BJ (cell line): ENCODE measurements around the gene UBE2I. TPM values are rescaled to one million over a fixed set of nuclear protein-coding genes. Genes with fewer than 3 reads are reported as not detected.

ENCODE experiments used
- CTCF ChIA-PET: fragments of 350-600 bp; formaldehyde crosslinking; extraction: SDS; loops from one replicate; lab custom pipeline; 2021; ENCODE audit warnings: antibody characterized with exemption, inconsistent platforms; lab: Yijun Ruan, JAX
- POLR2A ChIA-PET: fragments of 300-600 bp; sonication (Branson Sonifier 250); formaldehyde crosslinking; extraction: SDS; loops from one replicate; lab custom pipeline; 2021; ENCODE audit warnings: antibody characterized with exemption; lab: Charles Lee
- DNase-seq: peaks from one replicate; pipeline ENCODE4 v3.0.0-alpha.2; 2011; ENCODE audit warnings: low read depth
- H3K27me3 ChIP-seq: 2 replicates; pipeline ENCODE4 v1.6.0; 2011; ENCODE audit warnings: low read length; ENCODE audit not compliant: control insufficient read depth, insufficient read depth
- H3K36me3 ChIP-seq: 2 replicates; pipeline ENCODE4 v1.5.1; 2011; ENCODE audit warnings: low read length; ENCODE audit not compliant: control insufficient read depth, insufficient read depth
- H3K4me3 ChIP-seq: 2 replicates; pipeline ENCODE4 v1.5.1; 2011; ENCODE audit warnings: low read depth, mild to moderate bottlenecking, control low read depth, low read length
- CTCF ChIP-seq: IDR thresholded peaks from 2 replicates; pipeline ENCODE4 v1.5.1; 2011; ENCODE audit warnings: low read depth, mild to moderate bottlenecking, control low read depth, inconsistent platforms, low read length, moderate library complexity; ENCODE audit not compliant: insufficient read depth
- polyA plus RNA-seq: library from polyadenylated mRNA; depleted of rRNA; stranded (reverse); fragments of >200 nt; gene quantifications from 2 replicates; pipeline ENCODE4 v1.2.3, GENCODE V29; 2011

UBE2I gene
- polyA plus RNA-seq, 1 experiment: 81.2 TPM

- Histone ChIP-seq H3K4me3 (no peak overlapping the region), H3K36me3 (peaks cover 57% of the 10 kb centered on the region), H3K27me3 (no peaks in the 10 kb centered on the region)
- DNase-seq: no peak
- TF ChIP-seq CTCF: no peak
- POLR2A ChIA-PET: no interaction called here
- CTCF ChIA-PET: no interaction called here
Observed at GRCh38 chr16:1319041-1319440, 9.6 kb downstream of the UBE2I start.

GRCh38 chr16:1320097-1320496 lies 10.7 kb downstream of the UBE2I start:
- Histone ChIP-seq H3K27me3 (no peaks in the 10 kb centered on the region), H3K36me3 (peaks cover 55% of the 10 kb centered on the region), H3K4me3 (no peak overlapping the region)
- POLR2A ChIA-PET: no interaction called here
- TF ChIP-seq CTCF: no peak
- no peak for DNase-seq
- CTCF ChIA-PET: no interaction called here

- POLR2A ChIA-PET: no interaction called here
- no peak overlapping the region for H3K4me3 ChIP-seq
- no peak for DNase-seq
- TF ChIP-seq CTCF: no peak
- CTCF ChIA-PET: no interaction called here
- H3K36me3 ChIP-seq: peaks cover 56% of the 10 kb centered on the region
- H3K27me3 ChIP-seq: no peaks in the 10 kb centered on the region
Observed at GRCh38 chr16:1320658-1321240, 11.3 kb downstream of the UBE2I start.

GRCh38 chr16:1322407-1322806 lies 13.0 kb downstream of the UBE2I start:
- ChIA-PET POLR2A (no interaction called here), CTCF (no interaction called here)
- no peak for DNase-seq
- Histone ChIP-seq H3K36me3 (peaks cover 49% of the 10 kb centered on the region), H3K27me3 (no peaks in the 10 kb centered on the region), H3K4me3 (no peak overlapping the region)
- TF ChIP-seq CTCF: no peak

- CTCF ChIA-PET: no interaction called here
Observed at GRCh38 chr16:1323296-1324239, 14.1 kb downstream of the UBE2I start.

More at GRCh38 chr16:1323296-1324239, 14.1 kb downstream of the UBE2I start:
- TF ChIP-seq CTCF: no peak
- H3K4me3 ChIP-seq: no peak overlapping the region
- peaks cover 39% of the 10 kb centered on the region for H3K36me3 ChIP-seq
- H3K27me3 ChIP-seq: no peaks in the 10 kb centered on the region
- no peak for DNase-seq
- POLR2A ChIA-PET: no interaction called here
